HepG2 (cell line): ENCODE data around the gene DIABLO. TPM values are rescaled to one million over a fixed set of nuclear protein-coding genes. Genes with fewer than 3 reads are reported as not detected.
A peak's percentile ranks its signal among the peaks of the same experiment; 100 is the strongest.

Source experiments
- CEBPB ChIP-seq: IDR thresholded peaks from 2 replicates; pipeline ENCODE4 v1.6.1; 2011; ENCODE audit warnings: low read depth, low read length, improper control_type of control experiment, borderline replicate concordance
- EZH2 ChIP-seq: conservative IDR thresholded peaks from 2 replicates; pipeline ENCODE4 v1.6.1; 2012; ENCODE audit warnings: mild to moderate bottlenecking, low read depth, low read length, moderate library complexity
- FOXO1 ChIP-seq: sonication (generic); formaldehyde crosslinking; IDR thresholded peaks from 2 replicates; pipeline ENCODE4 v1.4.0; 2020; ENCODE audit warnings: missing genetic modification reagents
- HNRNPL ChIP-seq: fragments of 200-400 bp; formaldehyde crosslinking; IDR thresholded peaks from 2 replicates; pipeline ENCODE4 v1.6.1; 2017; ENCODE audit warnings: mild to moderate bottlenecking, low read depth, low read length
- HNRNPLL ChIP-seq: fragments of 200-400 bp; formaldehyde crosslinking; IDR thresholded peaks from 2 replicates; pipeline ENCODE4 v1.6.1; 2017; ENCODE audit warnings: mild to moderate bottlenecking, low read depth, low read length; ENCODE audit not compliant: poor library complexity, severe bottlenecking
- JUND ChIP-seq: sonication (generic); formaldehyde crosslinking; IDR thresholded peaks from 2 replicates; pipeline ENCODE4 v1.8.0; 2022; ENCODE audit warnings: mild to moderate bottlenecking, missing genetic modification reagents
- KDM3A ChIP-seq: IDR thresholded peaks from 2 replicates; pipeline ENCODE4 v1.6.1; 2018; ENCODE audit warnings: low read depth, missing compliant biosample characterization
- KLF11 ChIP-seq: IDR thresholded peaks from 2 replicates; pipeline ENCODE4 v1.6.1; 2016; ENCODE audit warnings: missing compliant biosample characterization
- PHF20 ChIP-seq: sonication (generic); formaldehyde crosslinking; IDR thresholded peaks from 2 replicates; pipeline ENCODE4 v1.5.0; 2020; ENCODE audit warnings: mild to moderate bottlenecking, missing genetic modification reagents
- PRMT3 ChIP-seq: sonication (generic); formaldehyde crosslinking; IDR thresholded peaks from 2 replicates; pipeline ENCODE4 v1.8.1; 2022; ENCODE audit warnings: low read depth, mild to moderate bottlenecking, moderate library complexity, missing genetic modification reagents, borderline replicate concordance
- RFX5 ChIP-seq: IDR thresholded peaks from 2 replicates; pipeline ENCODE4 v1.6.1; 2011; ENCODE audit warnings: low read depth, low read length, improper control_type of control experiment
- TARDBP ChIP-seq: sonication (generic); formaldehyde crosslinking; IDR thresholded peaks from 2 replicates; pipeline ENCODE4 v1.8.0; 2022; ENCODE audit warnings: mild to moderate bottlenecking, missing genetic modification reagents
- TGIF2 ChIP-seq: IDR thresholded peaks from 2 replicates; pipeline ENCODE4 v1.6.1; 2016; ENCODE audit warnings: control low read depth, missing compliant biosample characterization
- ZBTB7A ChIP-seq: sonication (generic); formaldehyde crosslinking; IDR thresholded peaks from 2 replicates; pipeline ENCODE4 v1.8.0; 2022; ENCODE audit warnings: mild to moderate bottlenecking, missing genetic modification reagents
- ZKSCAN5 ChIP-seq: sonication (generic); formaldehyde crosslinking; IDR thresholded peaks from 2 replicates; pipeline ENCODE4 v1.5.1; 2020; ENCODE audit warnings: mild to moderate bottlenecking, missing genetic modification reagents
- ZNF138 ChIP-seq: sonication (generic); formaldehyde crosslinking; IDR thresholded peaks from 2 replicates; pipeline ENCODE4 v1.5.0; 2020; ENCODE audit warnings: mild to moderate bottlenecking, low read depth, missing genetic modification reagents
- ZNF264 ChIP-seq: sonication (generic); formaldehyde crosslinking; IDR thresholded peaks from 2 replicates; pipeline ENCODE4 v1.4.0; 2020; ENCODE audit warnings: missing genetic modification reagents
- ZSCAN22 ChIP-seq: sonication (generic); formaldehyde crosslinking; IDR thresholded peaks from 2 replicates; pipeline ENCODE4 v1.4.0; 2020; ENCODE audit warnings: mild to moderate bottlenecking, missing genetic modification reagents
- polyA plus RNA-seq, 8 experiments: library from polyadenylated mRNA; depleted of rRNA in 3 of 8; stranded (reverse) in 7 of 8; unstranded in 1 of 8; fragments of >200 nt; fragmentation: Illumina TruSeq in 4 of 8; extraction: Trizol in 4 of 8; gene quantifications; 2 replicates each; pipeline versions ENCODE4 v1.2.1 to v1.2.3, GENCODE V29; 2011 to 2016; ENCODE audit warnings: low read depth in 4 of 8, missing spikeins in 1 of 8, mixed read lengths in 1 of 8; ENCODE audit not compliant: insufficient read depth in 1 of 8
- total RNA-seq, 5 experiments: library from RNA; depleted of rRNA; stranded (reverse); fragments of >200 nt; fragmentation: Illumina TruSeq; extraction: Trizol; gene quantifications; 2 replicates each; pipeline ENCODE4 v1.2.3, GENCODE V29; 2016; ENCODE audit warnings: low read depth in 1 of 5
- TF ChIP-seq, protein P1 (sequence below): sonication (generic); formaldehyde crosslinking; IDR thresholded peaks from 2 replicates; pipeline ENCODE4 v1.5.0; 2020; ENCODE audit warnings: mild to moderate bottlenecking, missing genetic modification reagents, borderline replicate concordance
- TF ChIP-seq, protein P2 (sequence below): sonication (generic); formaldehyde crosslinking; IDR thresholded peaks from 2 replicates; pipeline ENCODE4 v1.4.0; 2020; ENCODE audit warnings: missing genetic modification reagents
- TF ChIP-seq, protein P3 (sequence below): sonication (generic); IDR thresholded peaks from 2 replicates; pipeline ENCODE4 v1.6.1; 2016; ENCODE audit warnings: low read depth, borderline replicate concordance

DIABLO gene
- total and polyA plus RNA-seq, 2 of the 13 experiments (the other 11 are each of a cell fraction or from before 2014, with no cell fraction given): 20.7 to 70.9 TPM

DNA sequence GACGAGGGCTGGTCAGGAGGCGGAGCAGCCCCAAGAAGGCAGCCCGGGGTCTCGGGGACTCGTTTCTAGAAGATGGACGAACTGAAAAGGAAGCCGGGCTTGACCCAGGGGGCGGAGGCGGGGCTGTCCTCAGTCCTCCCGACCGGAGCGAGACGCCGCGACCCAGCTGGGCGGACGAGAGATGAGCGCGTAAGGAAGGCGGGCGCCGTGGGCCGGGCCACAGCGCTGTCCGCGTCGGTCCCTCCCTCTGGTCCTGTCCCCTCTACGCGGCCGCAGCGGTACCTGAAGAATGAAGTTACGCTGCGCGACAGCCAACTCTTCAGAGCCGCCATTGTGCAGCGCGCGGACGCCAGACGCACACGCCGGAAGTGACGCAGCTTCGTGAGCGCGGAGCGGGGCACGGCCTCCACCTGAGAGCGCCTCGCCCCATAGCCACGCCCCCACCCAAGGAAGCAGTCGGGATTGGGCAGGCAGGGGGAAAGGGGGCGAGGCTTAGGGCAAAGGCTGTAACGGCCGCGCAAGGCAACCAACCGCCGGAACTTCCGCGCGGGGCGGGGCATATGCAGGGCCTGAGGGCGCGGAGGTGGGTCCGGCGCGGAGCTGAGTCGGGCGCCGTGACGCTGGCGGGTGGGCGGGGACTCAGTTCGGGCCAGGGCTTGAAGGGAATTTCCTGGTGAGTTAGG is at the start of gene DIABLO (continued):
- TF ChIP-seq JUND (CRISPR knock-in tag): peak; percentile 47; the same call in 1 of the 2 replicates
- TF ChIP-seq, protein P1, sequence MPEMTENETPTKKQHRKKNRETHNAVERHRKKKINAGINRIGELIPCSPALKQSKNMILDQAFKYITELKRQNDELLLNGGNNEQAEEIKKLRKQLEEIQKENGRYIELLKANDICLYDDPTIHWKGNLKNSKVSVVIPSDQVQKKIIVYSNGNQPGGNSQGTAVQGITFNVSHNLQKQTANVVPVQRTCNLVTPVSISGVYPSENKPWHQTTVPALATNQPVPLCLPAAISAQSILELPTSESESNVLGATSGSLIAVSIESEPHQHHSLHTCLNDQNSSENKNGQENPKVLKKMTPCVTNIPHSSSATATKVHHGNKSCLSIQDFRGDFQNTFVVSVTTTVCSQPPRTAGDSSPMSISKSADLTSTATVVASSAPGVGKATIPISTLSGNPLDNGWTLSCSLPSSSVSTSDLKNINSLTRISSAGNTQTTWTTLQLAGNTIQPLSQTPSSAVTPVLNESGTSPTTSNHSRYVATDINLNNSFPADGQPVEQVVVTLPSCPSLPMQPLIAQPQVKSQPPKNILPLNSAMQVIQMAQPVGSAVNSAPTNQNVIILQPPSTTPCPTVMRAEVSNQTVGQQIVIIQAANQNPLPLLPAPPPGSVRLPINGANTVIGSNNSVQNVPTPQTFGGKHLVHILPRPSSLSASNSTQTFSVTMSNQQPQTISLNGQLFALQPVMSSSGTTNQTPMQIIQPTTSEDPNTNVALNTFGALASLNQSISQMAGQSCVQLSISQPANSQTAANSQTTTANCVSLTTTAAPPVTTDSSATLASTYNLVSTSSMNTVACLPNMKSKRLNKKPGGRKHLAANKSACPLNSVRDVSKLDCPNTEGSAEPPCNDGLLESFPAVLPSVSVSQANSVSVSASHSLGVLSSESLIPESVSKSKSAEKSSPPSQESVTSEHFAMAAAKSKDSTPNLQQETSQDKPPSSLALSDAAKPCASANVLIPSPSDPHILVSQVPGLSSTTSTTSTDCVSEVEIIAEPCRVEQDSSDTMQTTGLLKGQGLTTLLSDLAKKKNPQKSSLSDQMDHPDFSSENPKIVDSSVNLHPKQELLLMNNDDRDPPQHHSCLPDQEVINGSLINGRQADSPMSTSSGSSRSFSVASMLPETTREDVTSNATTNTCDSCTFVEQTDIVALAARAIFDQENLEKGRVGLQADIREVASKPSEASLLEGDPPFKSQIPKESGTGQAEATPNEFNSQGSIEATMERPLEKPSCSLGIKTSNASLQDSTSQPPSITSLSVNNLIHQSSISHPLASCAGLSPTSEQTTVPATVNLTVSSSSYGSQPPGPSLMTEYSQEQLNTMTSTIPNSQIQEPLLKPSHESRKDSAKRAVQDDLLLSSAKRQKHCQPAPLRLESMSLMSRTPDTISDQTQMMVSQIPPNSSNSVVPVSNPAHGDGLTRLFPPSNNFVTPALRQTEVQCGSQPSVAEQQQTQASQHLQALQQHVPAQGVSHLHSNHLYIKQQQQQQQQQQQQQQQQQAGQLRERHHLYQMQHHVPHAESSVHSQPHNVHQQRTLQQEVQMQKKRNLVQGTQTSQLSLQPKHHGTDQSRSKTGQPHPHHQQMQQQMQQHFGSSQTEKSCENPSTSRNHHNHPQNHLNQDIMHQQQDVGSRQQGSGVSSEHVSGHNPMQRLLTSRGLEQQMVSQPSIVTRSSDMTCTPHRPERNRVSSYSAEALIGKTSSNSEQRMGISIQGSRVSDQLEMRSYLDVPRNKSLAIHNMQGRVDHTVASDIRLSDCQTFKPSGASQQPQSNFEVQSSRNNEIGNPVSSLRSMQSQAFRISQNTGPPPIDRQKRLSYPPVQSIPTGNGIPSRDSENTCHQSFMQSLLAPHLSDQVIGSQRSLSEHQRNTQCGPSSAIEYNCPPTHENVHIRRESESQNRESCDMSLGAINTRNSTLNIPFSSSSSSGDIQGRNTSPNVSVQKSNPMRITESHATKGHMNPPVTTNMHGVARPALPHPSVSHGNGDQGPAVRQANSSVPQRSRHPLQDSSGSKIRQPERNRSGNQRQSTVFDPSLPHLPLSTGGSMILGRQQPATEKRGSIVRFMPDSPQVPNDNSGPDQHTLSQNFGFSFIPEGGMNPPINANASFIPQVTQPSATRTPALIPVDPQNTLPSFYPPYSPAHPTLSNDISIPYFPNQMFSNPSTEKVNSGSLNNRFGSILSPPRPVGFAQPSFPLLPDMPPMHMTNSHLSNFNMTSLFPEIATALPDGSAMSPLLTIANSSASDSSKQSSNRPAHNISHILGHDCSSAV (CRISPR knock-in tag): no peak
- TF ChIP-seq EZH2: no peak
- TF ChIP-seq FOXO1 (CRISPR knock-in tag): peak; percentile 49; the same call in 1 of the 2 replicates
- TF ChIP-seq ZNF138: 0 out of 2 replicates have a peak, but pooled peaks have one; percentile 63
- peak; percentile 90; the same call in 1 of the 2 replicates for TF ChIP-seq TARDBP (CRISPR knock-in tag)
- TF ChIP-seq KLF11 (CRISPR knock-in tag): 0 out of 2 replicates have a peak, but pooled peaks have one; percentile 73
- TF ChIP-seq ZKSCAN5: no peak
- no peak for TF ChIP-seq ZBTB7A
- no peak for TF ChIP-seq CEBPB
- TF ChIP-seq PHF20: peak; percentile 93
- TF ChIP-seq RFX5: peak; percentile 46; the same call in 1 of the 2 replicates
- TF ChIP-seq, protein P2, sequence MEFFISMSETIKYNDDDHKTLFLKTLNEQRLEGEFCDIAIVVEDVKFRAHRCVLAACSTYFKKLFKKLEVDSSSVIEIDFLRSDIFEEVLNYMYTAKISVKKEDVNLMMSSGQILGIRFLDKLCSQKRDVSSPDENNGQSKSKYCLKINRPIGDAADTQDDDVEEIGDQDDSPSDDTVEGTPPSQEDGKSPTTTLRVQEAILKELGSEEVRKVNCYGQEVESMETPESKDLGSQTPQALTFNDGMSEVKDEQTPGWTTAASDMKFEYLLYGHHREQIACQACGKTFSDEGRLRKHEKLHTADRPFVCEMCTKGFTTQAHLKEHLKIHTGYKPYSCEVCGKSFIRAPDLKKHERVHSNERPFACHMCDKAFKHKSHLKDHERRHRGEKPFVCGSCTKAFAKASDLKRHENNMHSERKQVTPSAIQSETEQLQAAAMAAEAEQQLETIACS (CRISPR knock-in tag): no peak
- TF ChIP-seq, protein P3, sequence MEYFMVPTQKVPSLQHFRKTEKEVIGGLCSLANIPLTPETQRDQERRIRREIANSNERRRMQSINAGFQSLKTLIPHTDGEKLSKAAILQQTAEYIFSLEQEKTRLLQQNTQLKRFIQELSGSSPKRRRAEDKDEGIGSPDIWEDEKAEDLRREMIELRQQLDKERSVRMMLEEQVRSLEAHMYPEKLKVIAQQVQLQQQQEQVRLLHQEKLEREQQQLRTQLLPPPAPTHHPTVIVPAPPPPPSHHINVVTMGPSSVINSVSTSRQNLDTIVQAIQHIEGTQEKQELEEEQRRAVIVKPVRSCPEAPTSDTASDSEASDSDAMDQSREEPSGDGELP: peak; percentile 69
- TF ChIP-seq KDM3A (CRISPR knock-in tag): peak; percentile 75; the same call in 1 of the 2 replicates
- TF ChIP-seq ZSCAN22: no peak; the same call in 1 of the 2 replicates
- TF ChIP-seq HNRNPLL: peak; percentile 92
- TF ChIP-seq PRMT3 (CRISPR knock-in tag): no peak
- TF ChIP-seq HNRNPL: no peak
- TF ChIP-seq TGIF2 (CRISPR knock-in tag): peak; percentile 68; the same call in 1 of the 2 replicates
- no peak; the same call in 1 of the 2 replicates for TF ChIP-seq ZNF264
